BLaER1 (cell line): ENCODE results near the gene EFS.

Source experiments
- H3K27ac ChIP-seq: shearing (Covaris generic); formaldehyde crosslinking; 2 replicates; pipeline ENCODE4 v1.8.1; 2022
- H3K27me3 ChIP-seq: shearing (Covaris generic); formaldehyde crosslinking; 2 replicates; pipeline ENCODE4 v1.8.1; 2022
- H3K36me3 ChIP-seq: shearing (Covaris generic); formaldehyde crosslinking; 2 replicates; pipeline ENCODE4 v1.8.1; 2022
- H3K4me1 ChIP-seq: shearing (Covaris generic); formaldehyde crosslinking; 2 replicates; pipeline ENCODE4 v1.8.1; 2022
- H3K4me2 ChIP-seq: shearing (Covaris generic); formaldehyde crosslinking; 2 replicates; pipeline ENCODE4 v1.8.1; 2022
- H3K4me3 ChIP-seq: shearing (Covaris generic); formaldehyde crosslinking; 2 replicates; pipeline ENCODE4 v1.8.1; 2022
- H3K9ac ChIP-seq: shearing (Covaris generic); formaldehyde crosslinking; 2 replicates; pipeline ENCODE4 v1.8.1; 2022
- H3K9me3 ChIP-seq: shearing (Covaris generic); formaldehyde crosslinking; 2 replicates; pipeline ENCODE4 v1.8.1; 2022
- H4K20me1 ChIP-seq: shearing (Covaris generic); formaldehyde crosslinking; 2 replicates; pipeline ENCODE4 v1.8.1; 2022
- Cebpa-rat ChIP-seq: shearing (Covaris generic); IDR thresholded peaks from 2 replicates; pipeline ENCODE4 v1.8.1; 2022

EFS gene

GRCh38 chr14:23365036-23365731 lies at the start of gene EFS:
EFS (minus strand) TSS chr14:23365172; CDS start chr14:23365025, 147 bp downstream.
- H3K4me1 ChIP-seq: peaks cover 10% of the 10 kb centered on the region; the same call in 1 of the 2 replicates
- no peak within 1 kb of the TSS for H3K4me2 ChIP-seq
- H3K9ac ChIP-seq: no peak within 1 kb of the TSS
- TF ChIP-seq Cebpa-rat: no peak
- peaks cover 10% of the 10 kb centered on the region for H3K9me3 ChIP-seq
- peaks cover 23% of the 10 kb centered on the region for H3K27me3 ChIP-seq
- H3K27ac ChIP-seq: no peak within 1 kb of the TSS
- H3K4me3 ChIP-seq: no peak within 1 kb of the TSS
- no peaks in the 10 kb centered on the region for H3K36me3 ChIP-seq
- no peaks in the 10 kb centered on the region for H4K20me1 ChIP-seq

GRCh38 chr14:23414254-23414653 lies 49.3 kb upstream of the EFS start:
- H3K36me3 ChIP-seq: no peaks in the 10 kb centered on the region
- H3K9ac ChIP-seq: no peak overlapping the region
- H3K4me1 ChIP-seq: no peaks in the 10 kb centered on the region
- no peaks in the 10 kb centered on the region for H3K9me3 ChIP-seq
- no peaks in the 10 kb centered on the region; the same call in 1 of the 2 replicates for H4K20me1 ChIP-seq
- no peak overlapping the region for H3K27ac ChIP-seq
- H3K4me3 ChIP-seq: no peak overlapping the region
- TF ChIP-seq Cebpa-rat: no peak
- H3K4me2 ChIP-seq: no peak overlapping the region
- peaks cover 11% of the 10 kb centered on the region for H3K27me3 ChIP-seq

GRCh38 chr14:23413681-23414080 lies 48.7 kb upstream of the EFS start:
- no peaks in the 10 kb centered on the region for H3K4me1 ChIP-seq
- no peak overlapping the region for H3K27ac ChIP-seq
- H3K27me3 ChIP-seq: peaks cover 15% of the 10 kb centered on the region
- no peaks in the 10 kb centered on the region for H3K9me3 ChIP-seq
- no peak overlapping the region for H3K4me2 ChIP-seq
- no peak overlapping the region for H3K4me3 ChIP-seq
- H3K36me3 ChIP-seq: no peaks in the 10 kb centered on the region
- no peak overlapping the region for H3K9ac ChIP-seq
- H4K20me1 ChIP-seq: no peaks in the 10 kb centered on the region; the same call in 1 of the 2 replicates
- no peak for TF ChIP-seq Cebpa-rat

GRCh38 chr14:23411563-23412525 lies 46.9 kb upstream of the EFS start:
- Histone ChIP-seq H3K27ac (no peak overlapping the region), H3K4me2 (no peak overlapping the region), H3K9ac (no peak overlapping the region), H3K9me3 (no peaks in the 10 kb centered on the region), H3K4me1 (peaks cover 6% of the 10 kb centered on the region), H3K36me3 (no peaks in the 10 kb centered on the region), H4K20me1 (peaks cover 17% of the 10 kb centered on the region), H3K4me3 (no peak overlapping the region), H3K27me3 (peaks cover 33% of the 10 kb centered on the region)
- TF ChIP-seq Cebpa-rat: no peak

- no peaks in the 10 kb centered on the region for H3K36me3 ChIP-seq
- peaks cover 23% of the 10 kb centered on the region for H3K4me1 ChIP-seq
- H4K20me1 ChIP-seq: peaks cover 34% of the 10 kb centered on the region
- peaks cover 37% of the 10 kb centered on the region for H3K27me3 ChIP-seq
- no peak overlapping the region for H3K9ac ChIP-seq
- TF ChIP-seq Cebpa-rat: no peak
- H3K4me3 ChIP-seq: no peak overlapping the region
- no peak overlapping the region for H3K4me2 ChIP-seq
- H3K27ac ChIP-seq: no peak overlapping the region
- H3K9me3 ChIP-seq: no peaks in the 10 kb centered on the region
Measured at GRCh38 chr14:23409966-23410635, 45.1 kb upstream of the EFS start.

- Histone ChIP-seq H3K27me3 (peaks cover 40% of the 10 kb centered on the region), H3K9ac (no peak overlapping the region), H3K27ac (no peak overlapping the region), H3K4me1 (peaks cover 30% of the 10 kb centered on the region), H3K9me3 (no peaks in the 10 kb centered on the region), H4K20me1 (peaks cover 40% of the 10 kb centered on the region), H3K4me3 (no peak overlapping the region), H3K4me2 (no peak overlapping the region), H3K36me3 (no peaks in the 10 kb centered on the region)
- no peak for TF ChIP-seq Cebpa-rat
Measured at GRCh38 chr14:23409475-23409874, 44.5 kb upstream of the EFS start.

- no peaks in the 10 kb centered on the region for H3K9me3 ChIP-seq
- H3K4me3 ChIP-seq: no peak overlapping the region
- no peak overlapping the region for H3K4me2 ChIP-seq
- H3K27me3 ChIP-seq: peaks cover 52% of the 10 kb centered on the region
- no peak overlapping the region for H3K27ac ChIP-seq
- no peak for TF ChIP-seq Cebpa-rat
- peaks cover 32% of the 10 kb centered on the region for H3K4me1 ChIP-seq
- no peak overlapping the region for H3K9ac ChIP-seq
- peaks cover 45% of the 10 kb centered on the region for H4K20me1 ChIP-seq
- H3K36me3 ChIP-seq: no peaks in the 10 kb centered on the region
Measured at GRCh38 chr14:23408307-23408630, 43.3 kb upstream of the EFS start.

- Histone ChIP-seq H3K4me2 (peak within 1 kb of the TSS; percentile 96), H4K20me1 (peaks cover 45% of the 10 kb centered on the region), H3K9me3 (no peaks in the 10 kb centered on the region), H3K9ac (no peak within 1 kb of the TSS), H3K27me3 (peaks cover 57% of the 10 kb centered on the region), H3K36me3 (no peaks in the 10 kb centered on the region), H3K27ac (no peak within 1 kb of the TSS), H3K4me3 (no peak within 1 kb of the TSS), H3K4me1 (peaks cover 32% of the 10 kb centered on the region)
- TF ChIP-seq Cebpa-rat: no peak
Measured at GRCh38 chr14:23407516-23408306, 42.7 kb upstream of the EFS start, which contains the start of gene MYH6. MYH6 (minus strand) TSS chr14:23408273; CDS start chr14:23407223, 1,050 bp downstream.

- Histone ChIP-seq H3K27me3 (peaks cover 57% of the 10 kb centered on the region), H3K36me3 (no peaks in the 10 kb centered on the region), H3K4me3 (no peak overlapping the region), H4K20me1 (peaks cover 45% of the 10 kb centered on the region), H3K4me2 (peak overlapping the region; percentile 96), H3K4me1 (peaks cover 32% of the 10 kb centered on the region), H3K27ac (no peak overlapping the region), H3K9me3 (no peaks in the 10 kb centered on the region), H3K9ac (no peak overlapping the region)
- TF ChIP-seq Cebpa-rat: no peak
Measured at GRCh38 chr14:23406725-23407355, 41.9 kb upstream of the EFS start.
